Measurements from ENCODE around the gene TNK2.

Gene TNK2

GRCh38 chr3:195829897-195830254 lies 78.5 kb downstream of the TNK2 start (continued):
- no peak for TF ChIP-seq ZNF211 (tag by site-specific recombination; IDR thresholded peaks at IDR 0.05; ENCODE audit: low read depth)
- no peak for TF ChIP-seq HOXC10 (CRISPR knock-in tag; IDR thresholded peaks at IDR 0.05)
- no peak for TF ChIP-seq ZNF514 (tag by site-specific recombination; IDR thresholded peaks at IDR 0.05)
- no peak for TF ChIP-seq ZNF521 (tag by site-specific recombination; IDR thresholded peaks at IDR 0.05)
- TF ChIP-seq ZNF768 (tag by site-specific recombination; IDR thresholded peaks at IDR 0.05) = no peak
- TF ChIP-seq ZXDB (tag by site-specific recombination; IDR thresholded peaks at IDR 0.05) = no peak

- CTCF ChIA-PET = interaction anchor here (0.5 to 1.2 kb wide), 2 partner anchors 21 to 216 kb away, joined by 4 to 5 read pairs; no protein-coding TSS in a partner anchor
- Histone ChIP-seq H3K9me3 (ENCODE audit: control insufficient read depth, insufficient read depth, low read depth, low read length) (no peaks in the 10 kb centered on the region), H3K27ac (ENCODE audit: extremely low read depth, low read depth, low read length) (no peak overlapping the region)
Measured at GRCh38 chr3:195828762-195829161, 79.6 kb downstream of the TNK2 start.

GRCh38 chr3:195825857-195826804 lies 82.2 kb downstream of the TNK2 start:
- Histone ChIP-seq H3K4me3 (ENCODE audit: low read depth, low read length) (no peak overlapping the region), H3K36me3 (ENCODE audit: control insufficient read depth in 2 of 2, insufficient read depth in 1 of 2, low read length in 2 of 2) (no peaks in the 10 kb centered on the region), H3K27ac (ENCODE audit: extremely low read depth, low read depth, low read length) (no peak overlapping the region), H3K9me3 (ENCODE audit: control insufficient read depth, insufficient read depth, low read depth, low read length) (no peaks in the 10 kb centered on the region), H3K4me1 (ENCODE audit: control insufficient read depth, insufficient read depth, low read length) (no peaks in the 10 kb centered on the region)
- CTCF ChIA-PET = no interaction called here
- POLR2A ChIA-PET = interaction anchor here (0.7 kb wide), 1 partner anchor 17 kb away, joined by 3 read pairs; no protein-coding TSS in a partner anchor
- TF ChIP-seq ZNF335 (tag by site-specific recombination; conservative IDR thresholded peaks at IDR 0.05) (no peak), KLF8 (tag by site-specific recombination; IDR thresholded peaks at IDR 0.05) (no peak), SP2 (tag by site-specific recombination; IDR thresholded peaks at IDR 0.05) (no peak), ZNF23 (tag by site-specific recombination; IDR thresholded peaks at IDR 0.05; ENCODE audit: borderline replicate concordance) (no peak), ZBTB1 (tag by site-specific recombination; IDR thresholded peaks at IDR 0.05) (no peak), ZNF202 (tag by site-specific recombination; IDR thresholded peaks at IDR 0.05; ENCODE audit: borderline replicate concordance) (no peak), ZIC2 (tag by site-specific recombination; IDR thresholded peaks at IDR 0.05) (no peak), ZNF350 (tag by site-specific recombination; IDR thresholded peaks at IDR 0.05) (no peak), ZNF692 (tag by site-specific recombination; IDR thresholded peaks at IDR 0.05) (no peak), RBAK (tag by site-specific recombination; IDR thresholded peaks at IDR 0.05) (no peak), ZNF664 (tag by site-specific recombination; IDR thresholded peaks at IDR 0.05) (no peak), ZNF704 (tag by site-specific recombination; IDR thresholded peaks at IDR 0.05) (no peak)

More at GRCh38 chr3:195828762-195829161, 79.6 kb downstream of the TNK2 start:
- H3K36me3 ChIP-seq (ENCODE audit: control insufficient read depth in 2 of 2, insufficient read depth in 1 of 2, low read length in 2 of 2) = no peaks in the 10 kb centered on the region
- POLR2A ChIA-PET = no interaction called here
- no peaks in the 10 kb centered on the region for H3K4me1 ChIP-seq (ENCODE audit: control insufficient read depth, insufficient read depth, low read length)
- H3K4me3 ChIP-seq (ENCODE audit: low read depth, low read length) = no peak overlapping the region
- no peak for TF ChIP-seq REST (tag by site-specific recombination; IDR thresholded peaks at IDR 0.05)

Data from HEK293 (cell line).